Measurements from ENCODE around the gene PDE6B. TPM values are rescaled to one million over a fixed set of nuclear protein-coding genes. Genes with fewer than 3 reads are reported as not detected.

PDE6B gene
- total and polyA plus RNA-seq, 2 of the 13 experiments (the other 11 are each of a cell fraction or from before 2014, with no cell fraction given) = 0.38 to 0.40 TPM

- TF ChIP-seq ZNF646 (CRISPR knock-in tag; IDR thresholded peaks at IDR 0.05) (no peak), ZNF432 (CRISPR knock-in tag; IDR thresholded peaks at IDR 0.05; ENCODE audit: borderline replicate concordance) (no peak), THAP11 (CRISPR knock-in tag; IDR thresholded peaks at IDR 0.05) (no peak), IKZF1 (IDR thresholded peaks at IDR 0.05) (no peak), PAF1 (CRISPR knock-in tag; IDR thresholded peaks at IDR 0.05) (no peak), ARID3A (IDR thresholded peaks at IDR 0.05; ENCODE audit: low read depth, low read length) (no peak), REL (CRISPR knock-in tag; conservative IDR thresholded peaks at IDR 0.05) (no peak), ZNF230 (CRISPR knock-in tag; IDR thresholded peaks at IDR 0.05) (no peak), ZNF552 (CRISPR knock-in tag; IDR thresholded peaks at IDR 0.05; ENCODE audit: borderline replicate concordance) (no peak), POLR2AphosphoS5 (IDR thresholded peaks at IDR 0.05; ENCODE audit: low read depth, low read length) (no peak), MXD4 (CRISPR knock-in tag; IDR thresholded peaks at IDR 0.05) (no peak), ONECUT2 (CRISPR knock-in tag; IDR thresholded peaks at IDR 0.05) (no peak), GPBP1L1 (CRISPR knock-in tag; IDR thresholded peaks at IDR 0.05) (no peak), SMAD9 (CRISPR knock-in tag; IDR thresholded peaks at IDR 0.05) (no peak), ZNF44 (CRISPR knock-in tag; IDR thresholded peaks at IDR 0.05) (no peak), FOSL2 (CRISPR knock-in tag; IDR thresholded peaks at IDR 0.05) (peak; percentile 94), RXRA (CRISPR knock-in tag; IDR thresholded peaks at IDR 0.05) (no peak), ZNF251 (CRISPR knock-in tag; IDR thresholded peaks at IDR 0.05) (no peak), ZNF614 (CRISPR knock-in tag; IDR thresholded peaks at IDR 0.05; ENCODE audit: borderline replicate concordance) (no peak), ZNF263 (CRISPR knock-in tag; IDR thresholded peaks at IDR 0.05) (no peak)
Observed at GRCh38 chr4:577499-578450, 47.6 kb upstream of the PDE6B start (continued).
